ENCODE data around the gene TSN. TPM values are rescaled to one million over a fixed set of nuclear protein-coding genes. Genes with fewer than 3 reads are reported as not detected.
A peak's percentile ranks its signal among the peaks of the same experiment; 100 is the strongest.
"Not testable (repeated sequence)": the region's sequence is repeated elsewhere in the genome, so short reads cannot be mapped to it uniquely, and the experiment has no call there.

Gene TSN
- 100 to 1,000 TPM in 1 of 3 donors, 10 to 100 TPM in 2; 84.9 to 105 (median 90.8) TPM for polyA plus RNA-seq (ENCODE audit: insufficient read length in 3 of 3)
- long read RNA-seq, donor 1, transcript TSN-201 (6 exons, 3,420 nt) = major isoform, 27 of 27 reads
- long read RNA-seq, donor 1, partial matches to known transcripts = 0 of 27 reads
- long read RNA-seq, donor 1, other reads (novel, unspliced or antisense) = 0 of 27 reads
- long read RNA-seq, donor 2, transcript TSN-201 (6 exons, 3,420 nt) = major isoform, 15 of 17 reads
- long read RNA-seq, donor 2, partial matches to known transcripts = 0 of 17 reads
- long read RNA-seq, donor 2, other reads (novel, unspliced or antisense) = 0 of 17 reads
- long read RNA-seq, donor 3, transcript TSN-201 (6 exons, 3,420 nt) = major isoform, 38 of 39 reads
- long read RNA-seq, donor 3, partial matches to known transcripts = 0 of 39 reads
- long read RNA-seq, donor 3, other reads (novel, unspliced or antisense) = 0 of 39 reads
- long read RNA-seq, donor 4, transcript TSN-201 (6 exons, 3,420 nt) = major isoform, 30 of 31 reads
- long read RNA-seq, donor 4, partial matches to known transcripts = 0 of 31 reads
- long read RNA-seq, donor 4, other reads (novel, unspliced or antisense) = 0 of 31 reads
- long read RNA-seq, donor 5 = 0 reads
- long read RNA-seq, donor 6, transcript TSN-201 (6 exons, 3,420 nt) = major isoform, 34 of 37 reads
- long read RNA-seq, donor 6, partial matches to known transcripts = 0 of 37 reads
- long read RNA-seq, donor 6, other reads (novel, unspliced or antisense) = 0 of 37 reads
- long read RNA-seq, donor 7, transcript TSN-201 (6 exons, 3,420 nt) = major isoform, 18 of 25 reads
- long read RNA-seq, donor 7, partial matches to known transcripts = 5 of 25 reads
- long read RNA-seq, donor 7, other reads (novel, unspliced or antisense) = 0 of 25 reads
- long read RNA-seq, donor 8, transcript TSN-201 (6 exons, 3,420 nt) = major isoform, 38 of 54 reads
- long read RNA-seq, donor 8, partial matches to known transcripts = 11 of 54 reads
- long read RNA-seq, donor 8, other reads (novel, unspliced or antisense) = 0 of 54 reads
- long read RNA-seq, donor 9, transcript TSN-201 (6 exons, 3,420 nt) = major isoform, 25 of 25 reads
- long read RNA-seq, donor 9, partial matches to known transcripts = 0 of 25 reads
- long read RNA-seq, donor 9, other reads (novel, unspliced or antisense) = 0 of 25 reads
- long read RNA-seq, donor 10, transcript TSN-201 (6 exons, 3,420 nt) = major isoform, 28 of 31 reads
- long read RNA-seq, donor 10, partial matches to known transcripts = 0 of 31 reads
- long read RNA-seq, donor 10, other reads (novel, unspliced or antisense) = 0 of 31 reads
- long read RNA-seq, donor 11, transcript TSN-201 (6 exons, 3,420 nt) = major isoform, 25 of 26 reads
- long read RNA-seq, donor 11, partial matches to known transcripts = 0 of 26 reads
- long read RNA-seq, donor 11, other reads (novel, unspliced or antisense) = 0 of 26 reads
- long read RNA-seq, donor 12, transcript TSN-201 (6 exons, 3,420 nt) = major isoform, 15 of 16 reads
- long read RNA-seq, donor 12, partial matches to known transcripts = 0 of 16 reads
- long read RNA-seq, donor 12, other reads (novel, unspliced or antisense) = 0 of 16 reads
- long read RNA-seq, donor 13, transcript TSN-201 (6 exons, 3,420 nt) = major isoform, 44 of 48 reads
- long read RNA-seq, donor 13, partial matches to known transcripts = 0 of 48 reads
- long read RNA-seq, donor 13, other reads (novel, unspliced or antisense) = 0 of 48 reads
- long read RNA-seq, donor 14, transcript TSN-201 (6 exons, 3,420 nt) = major isoform, 25 of 26 reads
- long read RNA-seq, donor 14, partial matches to known transcripts = 0 of 26 reads
- long read RNA-seq, donor 14, other reads (novel, unspliced or antisense) = 0 of 26 reads
- long read RNA-seq, donor 15, transcript TSN-201 (6 exons, 3,420 nt) = major isoform, 12 of 13 reads
- long read RNA-seq, donor 15, partial matches to known transcripts = 0 of 13 reads
- long read RNA-seq, donor 15, other reads (novel, unspliced or antisense) = 0 of 13 reads
- long read RNA-seq, donor 16, transcript TSN-201 (6 exons, 3,420 nt) = major isoform, 71 of 115 reads
- long read RNA-seq, donor 16, partial matches to known transcripts = 40 of 115 reads
- long read RNA-seq, donor 16, other reads (novel, unspliced or antisense) = 0 of 115 reads

GRCh38 chr2:121755237-121756111 lies at the start of gene TSN:
TSN (plus strand) TSS chr2:121755651; CDS start chr2:121755780, 129 bp downstream.
- DNase-seq (ENCODE audit: extremely low read depth in 1 of 11, low read depth in 9 of 11, low spot score in 4 of 11) = peak; percentile 93 to 97 (median 95)

- no peak for DNase-seq (ENCODE audit: extremely low read depth in 1 of 11, low read depth in 9 of 11, low spot score in 4 of 11)
Measured at GRCh38 chr2:121705958-121706357, 49.5 kb upstream of the TSN start.

GRCh38 chr2:121707344-121707919 lies 48.0 kb upstream of the TSN start:
- DNase-seq (ENCODE audit: extremely low read depth in 1 of 11, low read depth in 9 of 11, low spot score in 4 of 11) = peak in 7 of 11 donors; percentile 36 to 74 (median 64)

- peak in 1 of 11 donors; percentile 20 for DNase-seq (ENCODE audit: extremely low read depth in 1 of 11, low read depth in 9 of 11, low spot score in 4 of 11)
Measured at GRCh38 chr2:121707920-121708361, 47.5 kb upstream of the TSN start.

GRCh38 chr2:121709776-121710469 lies 45.5 kb upstream of the TSN start:
- DNase-seq (ENCODE audit: extremely low read depth in 1 of 11, low read depth in 9 of 11, low spot score in 4 of 11) = no peak

GRCh38 chr2:121710470-121711170 lies 44.8 kb upstream of the TSN start:
- DNase-seq (ENCODE audit: extremely low read depth in 1 of 11, low read depth in 9 of 11, low spot score in 4 of 11) = no peak

- not testable (repeated sequence) for DNase-seq (ENCODE audit: extremely low read depth in 1 of 11, low read depth in 9 of 11, low spot score in 4 of 11)
Measured at GRCh38 chr2:121711481-121711880, 44.0 kb upstream of the TSN start.

- DNase-seq (ENCODE audit: extremely low read depth in 1 of 11, low read depth in 9 of 11, low spot score in 4 of 11) = no peak
Measured at GRCh38 chr2:121716126-121716525, 39.3 kb upstream of the TSN start.

GRCh38 chr2:121717529-121717928 lies 37.9 kb upstream of the TSN start:
- no peak for DNase-seq (ENCODE audit: extremely low read depth in 1 of 11, low read depth in 9 of 11, low spot score in 4 of 11)

GRCh38 chr2:121721926-121722325 lies 33.5 kb upstream of the TSN start:
- DNase-seq (ENCODE audit: extremely low read depth in 1 of 11, low read depth in 9 of 11, low spot score in 4 of 11) = no peak

GRCh38 chr2:121722479-121722878 lies 33.0 kb upstream of the TSN start:
- DNase-seq (ENCODE audit: extremely low read depth in 1 of 11, low read depth in 9 of 11, low spot score in 4 of 11) = no peak

- DNase-seq (ENCODE audit: extremely low read depth in 1 of 11, low read depth in 9 of 11, low spot score in 4 of 11) = no peak
Measured at GRCh38 chr2:121723316-121723715, 32.1 kb upstream of the TSN start.

- DNase-seq (ENCODE audit: extremely low read depth in 1 of 11, low read depth in 9 of 11, low spot score in 4 of 11) = no peak
Measured at GRCh38 chr2:121727332-121727731, 28.1 kb upstream of the TSN start.

- no peak for DNase-seq (ENCODE audit: extremely low read depth in 1 of 11, low read depth in 9 of 11, low spot score in 4 of 11)
Measured at GRCh38 chr2:121727950-121728349, 27.5 kb upstream of the TSN start.

GRCh38 chr2:121731366-121731765 lies 24.1 kb upstream of the TSN start:
- DNase-seq (ENCODE audit: extremely low read depth in 1 of 11, low read depth in 9 of 11, low spot score in 4 of 11) = no peak
